HepG2 (cell line): ENCODE data around the gene LENEP. TPM values are rescaled to one million over a fixed set of nuclear protein-coding genes. Genes with fewer than 3 reads are reported as not detected.
A peak's percentile ranks its signal among the peaks of the same experiment; 100 is the strongest.

Source experiments
- ARNTL ChIP-seq: sonication (generic); formaldehyde crosslinking; IDR thresholded peaks from 2 replicates; pipeline ENCODE4 v1.4.0; 2020; ENCODE audit warnings: mild to moderate bottlenecking, missing genetic modification reagents
- ATRX ChIP-seq: sonication (generic); formaldehyde crosslinking; IDR thresholded peaks from 2 replicates; pipeline ENCODE4 v1.4.0; 2020; ENCODE audit warnings: missing genetic modification reagents, borderline replicate concordance
- BCL3 ChIP-seq: sonication (generic); formaldehyde crosslinking; IDR thresholded peaks from 2 replicates; pipeline ENCODE4 v1.5.1; 2020; ENCODE audit warnings: mild to moderate bottlenecking, missing genetic modification reagents, moderate library complexity
- FOXK2 ChIP-seq: fragments of 450-650 bp; IDR thresholded peaks from 2 replicates; pipeline ENCODE4 v1.6.1; 2016
- GABPA ChIP-seq, 2 experiments: IDR thresholded peaks; 2 replicates each; pipeline ENCODE4 v1.6.1; 2011 to 2016; ENCODE audit warnings: low read depth in 2 of 2, low read length in 1 of 2, missing biosample characterization in 1 of 2, missing genetic modification characterization in 1 of 2
- ISX ChIP-seq: sonication (generic); formaldehyde crosslinking; conservative IDR thresholded peaks from 2 replicates; pipeline ENCODE4 v1.5.0; 2020; ENCODE audit warnings: missing genetic modification reagents
- KAT2B ChIP-seq: fragments of 150-350 bp; IDR thresholded peaks from 2 replicates; pipeline ENCODE4 v1.6.1; 2014; ENCODE audit warnings: low read depth, low read length, borderline replicate concordance
- NCOR1 ChIP-seq: fragments of 200-600 bp; sonication (generic); IDR thresholded peaks from 2 replicates; pipeline ENCODE4 v1.7.0; 2017; ENCODE audit warnings: antibody characterized with exemption, low read length, borderline replicate concordance
- NFKB2 ChIP-seq: sonication (generic); formaldehyde crosslinking; IDR thresholded peaks from 2 replicates; pipeline ENCODE4 v1.4.0; 2020; ENCODE audit warnings: missing genetic modification reagents, borderline replicate concordance
- NR2C2 ChIP-seq: sonication (generic); formaldehyde crosslinking; IDR thresholded peaks from 2 replicates; pipeline ENCODE4 v1.4.0; 2020; ENCODE audit warnings: missing genetic modification reagents, mild to moderate bottlenecking, moderate library complexity, borderline replicate concordance
- NR2F2 ChIP-seq: IDR thresholded peaks from 2 replicates; pipeline ENCODE4 v1.6.1; 2012; ENCODE audit warnings: low read depth, inconsistent platforms, borderline replicate concordance
- PAWR ChIP-seq: sonication (generic); formaldehyde crosslinking; IDR thresholded peaks from 2 replicates; pipeline ENCODE4 v1.4.0; 2020; ENCODE audit warnings: missing genetic modification reagents, mild to moderate bottlenecking, borderline replicate concordance
- SOX6 ChIP-seq, 2 experiments: fragments of 450-650 bp in 1 of 2; sonication (generic) in 1 of 2; formaldehyde crosslinking in 1 of 2; IDR thresholded peaks; 2 replicates each; pipeline versions ENCODE4 v1.4.0 to v1.6.1; 2017 to 2020; ENCODE audit warnings: antibody characterized with exemption in 1 of 2, mild to moderate bottlenecking in 1 of 2, missing genetic modification reagents in 1 of 2
- TOE1 ChIP-seq: sonication (generic); formaldehyde crosslinking; IDR thresholded peaks from 2 replicates; pipeline ENCODE4 v1.4.0; 2020; ENCODE audit warnings: mild to moderate bottlenecking, missing genetic modification reagents
- U2AF1 ChIP-seq: fragments of 200-400 bp; formaldehyde crosslinking; optimal IDR thresholded peaks from 2 replicates; pipeline ENCODE3; 2017; ENCODE audit warnings: mild to moderate bottlenecking, low read depth, low read length
- ZFP82 ChIP-seq: sonication (generic); formaldehyde crosslinking; IDR thresholded peaks from 2 replicates; pipeline ENCODE4 v1.5.1; 2020; ENCODE audit warnings: mild to moderate bottlenecking, missing genetic modification reagents, borderline replicate concordance
- ZNF10 ChIP-seq: sonication (generic); formaldehyde crosslinking; IDR thresholded peaks from 2 replicates; pipeline ENCODE4 v1.4.0; 2020; ENCODE audit warnings: mild to moderate bottlenecking, low read depth, missing genetic modification reagents, borderline replicate concordance
- ZNF24 ChIP-seq: fragments of 450-650 bp; IDR thresholded peaks from 2 replicates; pipeline ENCODE4 v1.6.1; 2017; ENCODE audit warnings: antibody characterized with exemption, mild to moderate bottlenecking
- ZNF354B ChIP-seq: sonication (generic); formaldehyde crosslinking; IDR thresholded peaks from 2 replicates; pipeline ENCODE4 v1.8.0; 2022; ENCODE audit warnings: mild to moderate bottlenecking, missing genetic modification reagents
- ZNF672 ChIP-seq: sonication (generic); formaldehyde crosslinking; IDR thresholded peaks from 2 replicates; pipeline ENCODE4 v1.8.1; 2022; ENCODE audit warnings: missing genetic modification reagents
- ZNF746 ChIP-seq: sonication (generic); formaldehyde crosslinking; IDR thresholded peaks from 2 replicates; pipeline ENCODE4 v1.8.0; 2022; ENCODE audit warnings: mild to moderate bottlenecking, missing genetic modification reagents
- ZNF749 ChIP-seq: sonication (generic); formaldehyde crosslinking; IDR thresholded peaks from 2 replicates; pipeline ENCODE4 v1.8.0; 2022; ENCODE audit warnings: mild to moderate bottlenecking, missing genetic modification reagents, moderate library complexity, borderline replicate concordance
- ZNF777 ChIP-seq: sonication (generic); formaldehyde crosslinking; IDR thresholded peaks from 2 replicates; pipeline ENCODE4 v1.4.0; 2020; ENCODE audit warnings: missing genetic modification reagents
- polyA plus RNA-seq, 8 experiments: library from polyadenylated mRNA; depleted of rRNA in 3 of 8; stranded (reverse) in 7 of 8; unstranded in 1 of 8; fragments of >200 nt; fragmentation: Illumina TruSeq in 4 of 8; extraction: Trizol in 4 of 8; gene quantifications; 2 replicates each; pipeline versions ENCODE4 v1.2.1 to v1.2.3, GENCODE V29; 2011 to 2016; ENCODE audit warnings: low read depth in 4 of 8, missing spikeins in 1 of 8, mixed read lengths in 1 of 8; ENCODE audit not compliant: insufficient read depth in 1 of 8
- total RNA-seq, 5 experiments: library from RNA; depleted of rRNA; stranded (reverse); fragments of >200 nt; fragmentation: Illumina TruSeq; extraction: Trizol; gene quantifications; 2 replicates each; pipeline ENCODE4 v1.2.3, GENCODE V29; 2016; ENCODE audit warnings: low read depth in 1 of 5
- TF ChIP-seq, protein P1 (sequence below): sonication (generic); formaldehyde crosslinking; IDR thresholded peaks from 2 replicates; pipeline ENCODE4 v1.4.0; 2020; ENCODE audit warnings: mild to moderate bottlenecking, low read depth, missing genetic modification reagents
- TF ChIP-seq, protein P2 (sequence below): sonication (generic); formaldehyde crosslinking; IDR thresholded peaks from 2 replicates; pipeline ENCODE4 v1.4.0; 2020; ENCODE audit warnings: mild to moderate bottlenecking, missing genetic modification reagents, borderline replicate concordance

The LENEP gene
- total and polyA plus RNA-seq, 2 of the 13 experiments (the other 11 are each of a cell fraction or from before 2014, with no cell fraction given): 0.29 TPM; not detected in 1

DNA sequence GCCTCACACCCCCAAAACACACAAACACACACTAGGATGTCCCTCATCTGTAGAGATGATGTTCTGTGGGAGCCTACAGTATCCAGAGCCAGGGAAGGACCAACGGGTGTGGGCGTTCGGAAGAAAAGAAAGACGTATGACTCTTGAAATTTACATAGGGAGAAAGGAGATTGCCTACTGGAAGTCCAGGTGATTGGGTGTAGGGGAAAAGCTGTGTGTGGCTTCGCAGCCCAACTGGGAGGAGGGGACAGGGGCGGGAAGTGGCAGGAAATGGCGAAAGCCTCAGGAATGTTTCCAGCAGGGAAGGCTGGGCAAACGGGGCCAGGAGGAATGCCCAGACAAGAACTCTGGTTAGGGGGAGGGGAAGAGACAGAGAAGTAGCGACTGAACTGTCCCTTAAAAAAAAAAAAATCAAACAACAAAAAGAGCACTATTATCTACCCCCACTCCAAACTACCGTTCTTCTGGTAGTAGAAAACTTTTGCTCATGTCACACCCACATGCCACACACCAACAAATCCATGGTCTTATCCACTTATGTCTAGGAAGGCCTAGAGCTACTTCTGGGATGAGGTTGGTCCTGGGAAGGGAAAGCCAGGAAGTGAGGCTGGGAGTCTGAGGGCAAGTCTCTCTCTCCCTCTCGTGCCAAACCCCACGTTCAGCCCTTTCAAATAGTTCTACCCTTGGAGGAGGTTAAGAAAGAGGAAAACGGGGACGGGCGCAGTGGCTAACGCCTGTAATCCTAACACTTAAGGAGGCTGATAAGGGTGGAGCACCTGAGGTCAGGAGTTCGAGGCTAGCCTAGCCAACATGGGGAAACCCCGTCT lies 20.7 kb upstream of the LENEP start (continued):
- TF ChIP-seq ZNF749 (CRISPR knock-in tag) (peak; percentile 58; the same call in 1 of the 2 replicates), GABPA (IDR thresholded peaks at IDR 0.05; ENCODE audit: low read depth, low read length) (no peak), GABPA (CRISPR knock-in tag; IDR thresholded peaks at IDR 0.05; ENCODE audit: low read depth) (peak; percentile 84), ZNF10 (no peak), TOE1 (CRISPR knock-in tag) (no peak), U2AF1 (peak; percentile 68), ZNF777 (no peak), ZNF24 (no peak), NFKB2 (CRISPR knock-in tag) (no peak), ZFP82 (CRISPR knock-in tag) (0 out of 2 replicates have a peak, but pooled peaks have one; percentile 51), KAT2B (no peak), FOXK2 (no peak), ZNF672 (CRISPR knock-in tag) (no peak), ZNF354B (CRISPR knock-in tag) (no peak), ZNF746 (CRISPR knock-in tag) (peak; percentile 33; the same call in 1 of the 2 replicates), ARNTL (CRISPR knock-in tag) (no peak), ISX (CRISPR knock-in tag) (no peak), NCOR1 (0 out of 2 replicates have a peak, but pooled peaks have one; percentile 33), NR2F2 (0 out of 2 replicates have a peak, but pooled peaks have one; percentile 32), PAWR (CRISPR knock-in tag) (no peak), ATRX (no peak), NR2C2 (peak; percentile 62; the same call in 1 of the 2 replicates), SOX6 (IDR thresholded peaks at IDR 0.05) (no peak), SOX6 (CRISPR knock-in tag; IDR thresholded peaks at IDR 0.05) (peak; percentile 51; the same call in 1 of the 2 replicates), BCL3 (CRISPR knock-in tag) (0 out of 2 replicates have a peak, but pooled peaks have one; percentile 6)
- TF ChIP-seq, protein P1, sequence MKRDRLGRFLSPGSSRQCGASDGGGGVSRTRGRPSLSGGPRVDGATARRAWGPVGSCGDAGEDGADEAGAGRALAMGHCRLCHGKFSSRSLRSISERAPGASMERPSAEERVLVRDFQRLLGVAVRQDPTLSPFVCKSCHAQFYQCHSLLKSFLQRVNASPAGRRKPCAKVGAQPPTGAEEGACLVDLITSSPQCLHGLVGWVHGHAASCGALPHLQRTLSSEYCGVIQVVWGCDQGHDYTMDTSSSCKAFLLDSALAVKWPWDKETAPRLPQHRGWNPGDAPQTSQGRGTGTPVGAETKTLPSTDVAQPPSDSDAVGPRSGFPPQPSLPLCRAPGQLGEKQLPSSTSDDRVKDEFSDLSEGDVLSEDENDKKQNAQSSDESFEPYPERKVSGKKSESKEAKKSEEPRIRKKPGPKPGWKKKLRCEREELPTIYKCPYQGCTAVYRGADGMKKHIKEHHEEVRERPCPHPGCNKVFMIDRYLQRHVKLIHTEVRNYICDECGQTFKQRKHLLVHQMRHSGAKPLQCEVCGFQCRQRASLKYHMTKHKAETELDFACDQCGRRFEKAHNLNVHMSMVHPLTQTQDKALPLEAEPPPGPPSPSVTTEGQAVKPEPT (CRISPR knock-in tag): no peak
- TF ChIP-seq, protein P2, sequence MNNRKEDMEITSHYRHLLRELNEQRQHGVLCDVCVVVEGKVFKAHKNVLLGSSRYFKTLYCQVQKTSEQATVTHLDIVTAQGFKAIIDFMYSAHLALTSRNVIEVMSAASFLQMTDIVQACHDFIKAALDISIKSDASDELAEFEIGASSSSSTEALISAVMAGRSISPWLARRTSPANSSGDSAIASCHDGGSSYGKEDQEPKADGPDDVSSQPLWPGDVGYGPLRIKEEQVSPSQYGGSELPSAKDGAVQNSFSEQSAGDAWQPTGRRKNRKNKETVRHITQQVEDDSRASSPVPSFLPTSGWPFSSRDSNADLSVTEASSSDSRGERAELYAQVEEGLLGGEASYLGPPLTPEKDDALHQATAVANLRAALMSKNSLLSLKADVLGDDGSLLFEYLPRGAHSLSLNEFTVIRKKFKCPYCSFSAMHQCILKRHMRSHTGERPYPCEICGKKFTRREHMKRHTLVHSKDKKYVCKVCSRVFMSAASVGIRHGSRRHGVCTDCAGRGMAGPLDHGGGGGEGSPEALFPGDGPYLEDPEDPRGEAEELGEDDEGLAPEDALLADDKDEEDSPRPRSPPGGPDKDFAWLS (CRISPR knock-in tag): no peak
